ENCODE results near the gene USP34.
A peak's percentile ranks its signal among the peaks of the same experiment; 100 is the strongest.
"Not testable (repeated sequence)": the region's sequence is repeated elsewhere in the genome, so short reads cannot be mapped to it uniquely, and the experiment has no call there.

Gene USP34

DNA sequence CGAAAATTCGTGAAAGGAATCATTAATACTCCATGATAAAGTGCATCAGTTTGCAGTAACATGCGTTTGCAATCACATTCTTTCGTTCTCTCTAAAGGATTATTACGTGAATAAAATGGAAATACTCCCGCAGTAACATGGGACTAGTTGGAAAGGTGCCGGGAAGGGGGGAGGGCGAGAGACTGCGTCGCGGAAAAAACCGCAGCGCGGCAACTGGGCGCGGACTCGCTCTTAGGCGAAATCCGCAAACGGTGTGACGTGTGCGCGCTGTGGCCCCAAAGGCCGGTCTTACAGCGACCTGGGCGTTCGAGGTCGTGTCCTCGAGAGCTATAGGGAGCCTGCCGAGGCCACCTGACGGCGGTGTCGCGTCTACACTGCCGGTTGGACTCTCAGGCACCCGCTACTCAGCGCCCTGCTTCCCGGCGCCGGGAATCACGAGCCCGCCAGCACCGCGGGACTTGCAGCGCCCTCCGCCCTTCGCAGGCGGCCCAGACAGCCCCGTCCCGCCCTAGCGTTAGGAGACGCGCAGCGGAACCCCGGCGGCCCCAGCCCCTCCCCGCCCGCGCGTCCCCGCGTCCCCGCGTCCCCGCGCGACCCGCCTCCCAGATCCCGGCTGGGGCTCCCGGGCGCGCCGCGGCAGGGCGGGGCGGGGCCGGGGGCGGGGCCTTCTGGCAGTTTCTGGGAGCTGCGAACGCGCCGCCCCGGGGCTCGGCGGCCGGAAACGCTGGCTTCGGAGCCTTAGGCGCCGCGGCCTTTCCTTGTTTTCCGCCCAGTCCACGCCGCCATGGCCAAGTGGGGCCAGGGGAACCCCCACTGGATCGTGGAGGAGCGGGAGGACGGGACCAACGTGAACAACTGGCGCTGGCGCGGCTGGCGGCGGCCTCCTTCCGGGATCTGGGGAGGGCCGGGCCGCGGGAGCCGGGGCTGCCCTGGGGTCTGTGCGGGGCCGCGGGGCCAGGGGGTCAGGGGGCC is 293.8 kb downstream of the USP34 start:
- TF ChIP-seq, protein P1, sequence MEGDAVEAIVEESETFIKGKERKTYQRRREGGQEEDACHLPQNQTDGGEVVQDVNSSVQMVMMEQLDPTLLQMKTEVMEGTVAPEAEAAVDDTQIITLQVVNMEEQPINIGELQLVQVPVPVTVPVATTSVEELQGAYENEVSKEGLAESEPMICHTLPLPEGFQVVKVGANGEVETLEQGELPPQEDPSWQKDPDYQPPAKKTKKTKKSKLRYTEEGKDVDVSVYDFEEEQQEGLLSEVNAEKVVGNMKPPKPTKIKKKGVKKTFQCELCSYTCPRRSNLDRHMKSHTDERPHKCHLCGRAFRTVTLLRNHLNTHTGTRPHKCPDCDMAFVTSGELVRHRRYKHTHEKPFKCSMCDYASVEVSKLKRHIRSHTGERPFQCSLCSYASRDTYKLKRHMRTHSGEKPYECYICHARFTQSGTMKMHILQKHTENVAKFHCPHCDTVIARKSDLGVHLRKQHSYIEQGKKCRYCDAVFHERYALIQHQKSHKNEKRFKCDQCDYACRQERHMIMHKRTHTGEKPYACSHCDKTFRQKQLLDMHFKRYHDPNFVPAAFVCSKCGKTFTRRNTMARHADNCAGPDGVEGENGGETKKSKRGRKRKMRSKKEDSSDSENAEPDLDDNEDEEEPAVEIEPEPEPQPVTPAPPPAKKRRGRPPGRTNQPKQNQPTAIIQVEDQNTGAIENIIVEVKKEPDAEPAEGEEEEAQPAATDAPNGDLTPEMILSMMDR (IDR thresholded peaks at IDR 0.05; ENCODE audit: extremely low read depth, missing control alignments): no peak
- peak; percentile 100 for DNase-seq (ENCODE audit: low spot score)

DNA sequence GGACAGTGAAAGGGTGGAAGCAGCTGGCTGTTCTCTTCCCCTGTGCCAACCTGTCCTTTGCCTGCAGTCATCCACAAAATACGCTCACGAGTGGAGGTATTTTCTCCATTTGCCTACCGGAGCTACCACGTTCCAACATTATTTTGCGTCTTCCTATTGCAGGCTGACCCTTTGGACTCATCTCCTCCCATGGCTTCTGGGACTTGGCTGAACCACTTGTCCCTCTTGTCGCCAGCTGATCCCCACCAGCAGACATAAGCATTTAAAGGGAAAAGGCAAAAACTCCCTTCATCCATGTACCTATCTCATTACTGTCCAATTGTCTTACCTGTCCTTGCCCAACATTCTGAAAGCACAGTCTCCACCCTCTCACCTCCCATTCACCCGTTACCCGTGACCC is 295.9 kb downstream of the USP34 start:
- TF ChIP-seq, protein P1 (IDR thresholded peaks at IDR 0.05; ENCODE audit: extremely low read depth, missing control alignments): no peak
- DNase-seq (ENCODE audit: low spot score): no peak

DNA sequence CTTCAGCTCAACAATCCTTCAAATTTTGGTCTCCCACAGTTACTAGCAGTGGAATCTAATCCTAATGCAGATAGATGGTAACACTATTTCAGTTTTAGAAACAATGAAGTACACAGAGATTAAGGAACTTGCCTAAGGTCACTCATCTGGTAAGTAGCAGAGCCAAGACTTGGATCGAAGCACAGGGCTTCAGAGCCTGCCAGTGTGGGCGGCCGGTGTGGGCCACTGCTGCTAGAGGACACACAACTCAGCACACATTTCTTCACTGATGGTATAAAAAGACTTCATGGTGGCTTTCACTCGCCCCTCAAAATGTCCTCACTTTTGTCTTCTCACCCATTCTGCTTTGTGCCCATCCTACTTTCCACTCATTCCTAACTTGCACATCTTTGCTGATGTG is 297.8 kb downstream of the USP34 start:
- DNase-seq (ENCODE audit: low spot score): no peak
- TF ChIP-seq, protein P1 (IDR thresholded peaks at IDR 0.05; ENCODE audit: extremely low read depth, missing control alignments): no peak

GRCh38 chr2:61172671-61173070 is 298.2 kb downstream of the USP34 start:
- DNase-seq (ENCODE audit: low spot score): no peak
- TF ChIP-seq, protein P1 (IDR thresholded peaks at IDR 0.05; ENCODE audit: extremely low read depth, missing control alignments): no peak

DNA sequence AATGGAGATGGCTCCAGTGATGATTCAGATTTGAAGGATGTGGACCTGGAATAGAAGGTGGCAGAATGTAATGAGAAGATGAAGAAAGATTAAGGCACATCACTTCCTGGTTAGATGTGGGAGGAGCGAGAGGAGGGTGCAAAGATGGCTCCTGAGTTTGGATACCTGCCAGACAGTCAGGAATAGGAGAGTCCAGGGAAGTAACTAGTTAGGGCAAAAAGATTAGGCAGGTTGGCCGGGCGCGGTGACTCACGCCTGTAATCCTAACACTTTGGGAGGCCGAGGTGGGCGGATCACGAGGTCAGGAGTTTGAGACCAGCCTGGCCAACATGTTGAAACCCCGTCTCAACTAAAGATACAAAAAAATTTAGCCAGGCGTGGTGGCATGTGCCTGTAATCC is 303.3 kb downstream of the USP34 start:
- TF ChIP-seq, protein P1 (IDR thresholded peaks at IDR 0.05; ENCODE audit: extremely low read depth, missing control alignments): no peak
- no peak for DNase-seq (ENCODE audit: low spot score)

DNA sequence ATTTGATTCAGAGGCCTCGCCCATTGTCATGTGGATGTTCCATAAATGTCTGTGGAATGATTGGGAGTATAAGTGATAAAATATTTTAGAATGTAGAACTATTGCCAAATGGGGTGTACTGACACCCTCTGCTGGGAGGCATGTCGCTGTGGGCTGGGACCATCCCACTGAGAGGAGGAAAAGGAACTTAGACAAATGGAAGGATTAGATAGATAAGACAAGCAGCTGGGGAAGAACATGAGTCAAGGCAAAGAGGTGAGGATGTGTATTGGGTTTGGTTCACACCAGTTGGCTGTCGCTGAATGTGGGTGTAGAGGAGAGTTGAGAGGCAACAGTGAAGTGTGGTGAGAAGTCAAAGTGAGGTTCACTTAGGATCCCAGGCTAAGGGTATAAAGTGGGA is 304.9 kb downstream of the USP34 start:
- TF ChIP-seq, protein P1 (IDR thresholded peaks at IDR 0.05; ENCODE audit: extremely low read depth, missing control alignments): no peak
- no peak for DNase-seq (ENCODE audit: low spot score)

GRCh38 chr2:61165082-61165481 is 305.8 kb downstream of the USP34 start:
- DNase-seq (ENCODE audit: low spot score): not testable (repeated sequence)

DNA sequence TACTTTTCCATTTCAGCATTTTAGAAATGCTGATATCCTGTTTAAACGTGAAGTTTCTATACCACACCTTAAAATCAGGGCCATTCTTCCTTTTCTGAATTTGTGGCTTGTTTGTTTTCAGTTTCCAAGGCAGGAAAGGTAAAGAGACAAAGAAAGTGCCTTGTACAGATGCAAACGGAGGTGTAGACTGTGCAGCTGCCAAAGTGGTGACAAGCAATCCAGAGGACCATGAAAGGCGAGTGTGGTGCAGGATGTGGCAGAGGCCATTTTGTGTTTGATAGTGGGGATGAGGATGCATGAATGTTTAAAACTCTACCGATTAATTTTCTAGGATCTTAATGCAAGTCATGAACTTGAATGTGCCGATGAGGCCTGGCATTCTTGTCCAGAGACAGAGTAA is 308.2 kb downstream of the USP34 start:
- no peak for DNase-seq (ENCODE audit: low spot score)
- TF ChIP-seq, protein P1 (IDR thresholded peaks at IDR 0.05; ENCODE audit: extremely low read depth, missing control alignments): no peak

Data from GM20000 (cell line).